HG03354 (cell line): ENCODE results near the gene SLC7A8.

Experiments
- ATAC-seq: cut with Tn5 transposase; IDR thresholded peaks from one replicate; pipeline ENCODE4 v1.9.1; 2021; ENCODE audit warnings: mild to moderate bottlenecking; ENCODE audit not compliant: unreplicated experiment, poor library complexity, severe bottlenecking

Gene SLC7A8

DNA sequence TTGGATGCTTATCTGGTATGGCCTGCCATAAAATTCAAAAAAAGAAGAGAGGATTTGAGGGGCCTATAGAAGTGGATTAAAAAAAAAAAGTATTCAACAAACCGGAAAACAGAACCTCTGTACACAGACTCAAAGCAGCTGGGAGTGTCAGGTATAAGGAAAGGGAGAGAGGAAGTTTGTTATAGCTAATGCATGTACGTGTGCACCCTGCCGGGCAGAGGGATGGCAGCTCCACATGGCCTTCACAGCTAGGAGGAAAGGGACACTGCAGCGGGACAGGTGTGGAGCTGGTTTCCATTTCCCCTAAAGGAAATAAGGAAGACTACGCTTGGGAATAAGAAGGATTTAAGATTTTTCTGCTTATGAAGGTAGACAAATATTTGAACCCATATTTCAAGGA is 21.5 kb downstream of the SLC7A8 start:
- ATAC-seq, result no peak

GRCh38 chr14:23160924-23161522 is 22.4 kb downstream of the SLC7A8 start:
- ATAC-seq, result no peak

GRCh38 chr14:23159532-23159931 is 23.9 kb downstream of the SLC7A8 start:
- no peak for ATAC-seq

DNA sequence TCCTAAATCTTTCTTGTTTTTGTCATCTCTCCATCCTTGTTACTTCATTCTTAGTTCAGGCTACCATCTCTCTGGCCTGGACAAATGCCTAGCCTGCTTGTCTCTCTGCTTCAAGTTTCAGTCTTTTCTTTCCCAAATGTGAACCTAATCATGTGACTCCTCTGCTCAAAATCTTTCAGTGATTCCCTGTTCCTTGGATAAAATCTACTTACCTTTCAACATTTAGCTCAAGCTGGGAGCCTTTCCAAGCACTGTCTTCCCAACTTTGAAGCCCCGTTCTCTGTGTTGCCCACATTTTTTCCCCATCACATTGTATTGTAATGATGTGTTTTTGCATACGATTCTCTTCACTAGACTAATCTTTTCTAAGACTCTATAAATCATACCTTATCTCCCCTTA is 24.7 kb downstream of the SLC7A8 start:
- no peak for ATAC-seq

- no peak for ATAC-seq
Measured at GRCh38 chr14:23154964-23155587, 28.4 kb downstream of the SLC7A8 start.

GRCh38 chr14:23153851-23154796 is 29.3 kb downstream of the SLC7A8 start:
- ATAC-seq, result no peak

- no peak for ATAC-seq
Measured at GRCh38 chr14:23151342-23151741, 32.1 kb downstream of the SLC7A8 start.

DNA sequence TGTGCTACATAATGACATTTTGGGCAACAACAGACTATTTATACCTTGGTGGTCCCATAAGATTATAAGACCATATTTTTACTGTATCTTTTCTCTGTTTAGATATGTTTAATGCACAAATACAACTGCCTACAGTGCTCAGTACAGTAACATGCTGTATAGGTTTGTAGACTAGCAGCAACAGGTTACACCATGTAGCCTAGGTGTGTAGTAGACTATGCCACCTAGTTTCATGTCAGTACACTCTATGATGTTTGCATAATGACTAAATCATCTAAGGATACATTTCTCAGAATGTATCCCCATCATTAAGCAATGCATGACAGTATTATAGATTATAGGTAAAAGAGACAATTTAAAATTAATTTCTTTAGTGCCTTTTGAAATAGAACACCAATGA is 33.7 kb downstream of the SLC7A8 start:
- ATAC-seq, result no peak

DNA sequence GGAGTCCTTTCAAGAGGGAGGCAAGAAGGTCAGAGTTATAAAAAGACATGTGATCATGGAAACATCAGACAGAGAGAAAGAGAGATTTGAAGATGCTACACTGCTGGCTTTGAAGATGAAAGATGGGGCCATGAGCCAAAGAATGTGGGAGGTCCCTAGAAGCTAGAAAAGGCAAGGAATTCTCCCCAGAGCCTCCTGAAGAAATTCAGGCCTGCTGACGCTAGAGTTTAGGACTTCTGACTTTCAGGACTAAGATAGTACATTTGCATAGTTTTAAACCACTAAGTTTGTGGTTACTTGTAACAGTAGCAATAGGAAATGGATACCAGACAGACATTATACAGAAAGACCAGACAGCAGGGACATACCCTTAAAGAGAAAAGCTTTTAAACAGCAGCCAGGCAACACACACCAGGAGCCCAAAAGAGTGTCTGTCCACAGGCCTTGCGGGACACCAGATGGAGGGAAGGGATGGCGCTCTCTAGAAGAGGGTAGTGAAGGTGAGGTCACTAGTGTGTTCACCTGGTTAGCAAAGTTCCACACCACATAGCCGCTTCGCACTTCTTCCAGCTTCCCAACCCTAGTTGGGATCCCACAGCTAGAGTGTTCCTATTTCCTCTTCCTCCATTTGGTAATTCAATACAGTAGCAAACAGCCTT is 34.7 kb downstream of the SLC7A8 start:
- no peak for ATAC-seq

DNA sequence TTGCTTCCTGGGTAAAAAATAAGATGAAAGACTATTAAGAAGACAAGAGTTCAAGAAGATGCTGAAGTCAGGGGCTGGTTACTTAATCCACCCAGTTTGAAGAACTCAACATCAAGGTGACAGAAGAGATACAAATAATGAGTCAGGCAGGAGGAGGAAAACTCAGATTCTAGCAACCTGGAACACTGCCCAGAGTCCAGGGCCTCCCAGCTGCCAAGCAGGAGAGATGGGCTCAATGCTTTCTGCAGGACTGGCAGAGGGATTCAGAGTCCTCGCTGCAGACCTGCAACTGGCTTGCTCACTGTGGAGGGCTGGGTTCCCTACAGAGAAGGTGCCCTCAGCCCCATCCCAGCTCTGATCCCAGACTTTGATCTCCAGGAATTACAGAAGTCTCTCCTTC is 35.8 kb downstream of the SLC7A8 start:
- ATAC-seq, result no peak

DNA sequence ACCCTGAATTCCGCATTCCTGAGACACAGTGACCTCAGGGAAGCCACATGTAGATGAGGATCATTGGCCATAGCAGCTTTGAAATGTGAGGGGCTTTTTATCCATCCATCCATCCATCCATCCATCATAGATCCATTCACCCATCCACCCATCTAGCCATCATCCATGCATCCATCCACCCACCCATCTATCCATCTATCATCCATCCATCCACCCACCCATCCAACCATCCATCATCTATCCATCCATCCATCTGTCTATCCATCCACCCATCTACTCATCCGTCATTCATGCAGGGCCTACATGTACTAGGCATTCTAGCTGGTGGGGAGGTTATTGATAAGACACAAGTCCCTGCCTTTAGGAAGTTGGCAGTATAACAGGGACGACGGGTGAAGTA is 36.5 kb downstream of the SLC7A8 start:
- ATAC-seq, result no peak

DNA sequence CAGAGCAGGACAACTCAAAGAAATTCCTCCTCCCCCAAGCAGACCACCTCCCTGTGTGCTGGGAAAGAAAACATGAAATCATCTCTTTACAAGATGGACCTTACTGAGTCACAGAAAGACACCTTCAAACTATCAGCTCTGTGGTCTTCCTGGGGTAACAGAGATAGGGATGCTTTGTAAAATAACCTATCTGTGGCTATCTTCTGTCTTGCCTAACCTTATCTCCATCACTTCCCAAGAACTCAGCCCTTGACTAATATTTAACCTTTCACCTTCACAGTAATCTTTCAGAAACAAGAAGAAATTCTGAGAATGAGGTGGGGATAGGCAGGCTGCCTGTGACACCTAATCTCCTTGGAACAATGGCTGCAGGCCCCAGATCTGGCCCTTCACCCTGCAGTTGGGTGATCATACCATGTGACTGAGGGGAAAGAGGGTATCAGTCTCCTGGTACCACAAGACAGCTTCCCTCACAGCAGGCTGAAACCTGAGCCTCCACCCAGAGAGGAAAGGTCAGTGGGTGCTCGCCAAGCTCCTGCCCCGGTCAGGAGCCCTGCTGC is 37.0 kb downstream of the SLC7A8 start:
- no peak for ATAC-seq

DNA sequence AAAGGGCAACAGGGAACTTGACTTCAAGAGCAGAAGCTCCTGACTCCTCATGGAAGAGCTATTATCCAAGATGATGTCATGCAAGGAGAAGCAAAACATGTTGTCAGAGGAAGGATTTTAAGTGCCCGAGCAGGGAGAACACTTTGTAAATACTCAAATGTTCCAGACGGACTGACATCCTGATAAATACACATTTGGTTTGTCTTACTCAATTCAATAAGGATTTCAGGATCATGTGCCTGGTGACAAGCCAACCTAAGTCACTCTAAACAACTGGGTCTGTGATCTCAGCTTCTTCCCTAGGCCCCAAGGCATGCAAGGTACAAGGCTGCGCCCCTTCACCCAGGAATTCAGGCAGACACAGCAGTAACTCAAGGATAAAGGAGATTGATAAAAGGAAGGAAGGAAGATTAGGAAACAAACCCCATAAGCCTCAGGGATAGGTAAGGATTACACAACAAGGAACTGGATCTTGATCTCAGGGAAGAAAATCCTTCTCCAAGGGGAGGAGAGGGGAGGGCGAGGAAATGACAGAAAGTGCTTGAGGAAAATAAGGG is 37.6 kb downstream of the SLC7A8 start:
- no peak for ATAC-seq

DNA sequence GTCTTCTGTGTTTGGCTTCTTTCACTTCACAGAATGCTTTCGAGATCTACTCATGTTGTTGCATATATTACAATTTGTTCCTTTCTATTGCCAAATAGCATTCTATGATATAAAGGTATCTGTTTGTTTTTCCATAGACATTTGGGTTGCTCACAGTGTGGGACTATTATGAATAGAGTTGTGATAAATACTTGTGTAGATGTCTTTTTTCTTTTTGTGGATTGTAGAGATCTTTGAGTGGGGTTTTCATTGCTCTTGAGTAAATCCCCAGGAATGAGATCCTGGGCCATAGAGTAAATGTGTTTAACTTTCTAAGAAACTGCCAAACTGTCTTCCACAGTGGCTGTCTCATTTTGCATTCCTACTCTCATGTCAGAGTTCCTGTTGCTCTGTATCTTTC is 39.5 kb downstream of the SLC7A8 start:
- no peak for ATAC-seq

DNA sequence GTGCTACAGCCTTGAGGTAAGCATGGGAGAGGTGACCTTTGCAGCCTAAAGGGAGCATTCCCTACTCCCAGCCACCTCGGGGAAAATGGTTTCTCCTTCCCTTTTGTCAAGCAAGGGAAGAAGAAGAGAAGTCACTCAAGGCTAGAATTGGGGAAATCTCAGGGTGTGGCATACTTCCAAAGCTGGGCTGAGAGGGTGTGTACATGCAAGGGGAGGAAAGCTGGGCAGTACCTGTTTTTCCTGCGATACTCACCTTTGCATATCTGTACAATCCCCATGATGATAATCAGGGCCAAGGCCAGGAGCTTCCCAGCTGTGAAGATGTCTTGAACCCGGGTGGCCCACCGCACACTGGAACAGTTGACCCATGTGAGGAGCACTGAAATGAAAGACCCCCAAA is 40.6 kb downstream of the SLC7A8 start:
- no peak for ATAC-seq

DNA sequence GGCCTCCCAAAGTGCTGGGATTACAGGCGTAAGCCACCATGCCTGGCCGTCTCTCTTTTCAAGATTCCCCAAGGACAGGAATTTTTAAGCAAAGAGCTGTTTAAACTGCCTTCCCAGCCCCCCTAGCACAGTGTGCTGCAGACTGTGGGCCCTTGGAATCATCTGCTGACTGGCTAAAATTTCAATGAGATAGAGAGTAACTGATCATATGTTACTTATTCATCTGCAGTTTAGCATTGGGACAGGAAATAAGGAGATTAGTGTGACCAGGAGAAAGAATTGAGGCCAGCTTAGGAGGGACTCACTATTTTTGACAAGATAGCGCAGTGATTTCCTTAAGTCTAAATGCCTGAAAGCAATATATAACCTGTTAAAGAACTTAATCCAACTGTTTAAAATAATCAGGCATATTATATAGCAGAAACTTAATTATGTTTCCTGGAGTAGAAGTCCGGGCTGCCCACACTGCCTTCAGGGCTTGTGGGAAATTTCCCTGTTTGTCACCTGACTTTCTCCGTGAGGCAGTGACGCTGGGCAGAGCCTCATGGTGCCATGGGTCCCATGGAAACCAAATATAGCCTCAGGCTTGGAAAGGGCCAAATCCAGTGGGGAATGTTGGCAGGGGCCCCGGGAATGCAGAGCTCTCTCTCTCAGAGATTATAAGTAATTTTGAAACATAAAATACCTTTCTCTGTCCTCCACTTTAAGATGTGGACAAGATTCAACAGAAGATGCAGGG is 41.6 kb downstream of the SLC7A8 start:
- no peak for ATAC-seq

DNA sequence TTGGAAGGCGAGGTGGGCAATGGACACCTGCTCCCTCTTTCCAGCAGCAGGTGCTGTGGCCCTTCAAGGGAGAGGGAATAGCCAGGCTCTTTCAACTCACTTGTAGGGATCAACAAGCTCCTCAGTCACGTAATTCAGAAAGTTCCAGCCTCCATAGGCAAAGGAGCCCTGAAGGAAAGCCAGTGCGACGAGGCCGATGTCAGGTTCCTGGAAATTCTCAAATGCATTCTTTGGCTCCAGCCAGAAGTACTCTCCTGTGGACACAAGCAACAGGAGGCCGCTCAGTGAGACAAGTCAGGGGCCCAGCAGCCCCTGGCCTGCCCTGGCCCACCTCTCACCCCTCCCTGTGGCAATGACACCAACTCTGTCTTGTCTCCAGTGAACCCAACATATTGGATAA is 43.1 kb downstream of the SLC7A8 start:
- ATAC-seq, result no peak

DNA sequence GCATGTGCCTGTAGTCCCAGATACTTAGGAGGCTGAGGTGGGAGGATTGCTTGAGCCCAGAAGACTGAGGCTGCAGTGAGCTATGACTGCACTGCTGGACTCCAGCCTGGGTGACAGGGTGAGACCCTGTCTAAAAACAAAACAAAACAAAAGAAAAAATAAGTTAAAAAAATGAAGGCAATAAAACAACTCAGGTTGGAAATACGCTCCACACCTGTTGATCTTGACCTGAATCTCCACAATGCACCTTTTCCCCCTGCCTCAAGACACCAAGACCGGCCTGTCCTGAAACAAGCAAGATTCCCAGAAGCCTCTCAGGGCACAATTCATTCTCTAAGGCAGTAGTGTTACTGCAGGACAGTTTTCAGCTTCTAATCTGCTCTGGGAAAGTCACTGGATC is 43.6 kb downstream of the SLC7A8 start:
- no peak for ATAC-seq
